ENCODE measurements around the gene SEPHS2.
"Not testable (repeated sequence)": the region's sequence is repeated elsewhere in the genome, so short reads cannot be mapped to it uniquely, and the experiment has no call there.

SEPHS2 gene

DNA sequence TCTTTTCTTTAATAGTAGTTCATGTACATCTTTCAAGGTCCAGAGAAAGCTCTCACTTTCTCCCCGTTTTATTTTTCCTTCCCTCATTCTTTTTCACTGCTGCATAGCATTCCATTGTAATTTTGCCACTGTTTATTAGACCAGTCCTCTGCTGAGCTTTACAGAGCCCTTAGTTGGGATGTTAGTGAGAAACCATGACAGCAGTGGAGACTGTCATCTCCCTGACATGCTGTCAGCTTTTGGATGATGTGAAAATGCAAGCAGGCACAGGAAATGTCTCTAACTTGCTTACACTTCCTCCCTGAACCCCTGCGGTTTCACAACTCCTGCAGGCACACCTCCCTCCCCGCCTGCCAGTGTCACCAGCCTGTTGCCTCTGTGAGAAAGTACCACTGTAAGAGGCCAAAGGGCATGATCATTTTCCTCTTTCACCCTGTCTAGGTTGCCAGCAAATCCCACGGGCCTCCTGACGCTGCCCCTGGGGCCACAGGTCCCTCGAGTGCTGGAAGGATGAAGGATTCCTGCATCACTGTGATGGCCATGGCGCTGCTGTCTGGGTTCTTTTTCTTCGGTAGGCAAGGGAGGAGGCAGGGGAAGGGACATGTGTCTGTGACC is 26.8 kb upstream of the SEPHS2 start, which contains the start of gene ITGAL:
TSS of gene ITGAL (plus strand) at position 415 of the 615 bp plus-strand sequence. CDS start at position 511, 96 bp downstream.
- ChIA-PET POLR2A (no interaction called here), CTCF (interaction anchor here (1.1 kb wide), 1 partner anchor 22 kb away, joined by 3 read pairs; no protein-coding TSS in a partner anchor)
- no peak for DNase-seq (ENCODE audit: extremely low spot score)
- TF ChIP-seq HDGF (IDR thresholded peaks at IDR 0.05; ENCODE audit: borderline replicate concordance) (no peak), ELF4 (IDR thresholded peaks at IDR 0.05) (no peak), SUZ12 (IDR thresholded peaks at IDR 0.05) (no peak), CTBP1 (IDR thresholded peaks at IDR 0.05; ENCODE audit: borderline replicate concordance) (no peak), FOXA1 (IDR thresholded peaks at IDR 0.05) (no peak), BHLHE40 (IDR thresholded peaks at IDR 0.05; ENCODE audit: borderline replicate concordance) (no peak), SP1 (IDR thresholded peaks at IDR 0.05) (no peak), L3MBTL2 (conservative IDR thresholded peaks at IDR 0.05) (no peak), LEF1 (IDR thresholded peaks at IDR 0.05; ENCODE audit: borderline replicate concordance) (no peak), ARNT (IDR thresholded peaks at IDR 0.05) (no peak), FOXK2 (IDR thresholded peaks at IDR 0.05) (no peak)
- TF ChIP-seq, protein P1, sequence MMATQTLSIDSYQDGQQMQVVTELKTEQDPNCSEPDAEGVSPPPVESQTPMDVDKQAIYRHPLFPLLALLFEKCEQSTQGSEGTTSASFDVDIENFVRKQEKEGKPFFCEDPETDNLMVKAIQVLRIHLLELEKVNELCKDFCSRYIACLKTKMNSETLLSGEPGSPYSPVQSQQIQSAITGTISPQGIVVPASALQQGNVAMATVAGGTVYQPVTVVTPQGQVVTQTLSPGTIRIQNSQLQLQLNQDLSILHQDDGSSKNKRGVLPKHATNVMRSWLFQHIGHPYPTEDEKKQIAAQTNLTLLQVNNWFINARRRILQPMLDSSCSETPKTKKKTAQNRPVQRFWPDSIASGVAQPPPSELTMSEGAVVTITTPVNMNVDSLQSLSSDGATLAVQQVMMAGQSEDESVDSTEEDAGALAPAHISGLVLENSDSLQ (IDR thresholded peaks at IDR 0.05), result no peak

GRCh38 chr16:30470632-30470995 is 24.9 kb upstream of the SEPHS2 start:
- no peak for DNase-seq (ENCODE audit: extremely low spot score)
- POLR2A ChIA-PET, result no interaction called here
- CTCF ChIA-PET, result no interaction called here
- TF ChIP-seq, protein P1 (IDR thresholded peaks at IDR 0.05), result no peak
- TF ChIP-seq ZNF384 (IDR thresholded peaks at IDR 0.05), result no peak
- TF ChIP-seq LEF1 (IDR thresholded peaks at IDR 0.05; ENCODE audit: borderline replicate concordance), result no peak
- no peak for TF ChIP-seq TARDBP (IDR thresholded peaks at IDR 0.05)
- no peak for TF ChIP-seq FOXM1 (IDR thresholded peaks at IDR 0.05; ENCODE audit: borderline replicate concordance)
- TF ChIP-seq L3MBTL2 (conservative IDR thresholded peaks at IDR 0.05), result no peak
- TF ChIP-seq ELF4 (IDR thresholded peaks at IDR 0.05), result no peak
- no peak for TF ChIP-seq SUZ12 (IDR thresholded peaks at IDR 0.05)
- TF ChIP-seq FOXK2 (IDR thresholded peaks at IDR 0.05), result no peak
- TF ChIP-seq NFRKB (IDR thresholded peaks at IDR 0.05), result no peak
- TF ChIP-seq SP1 (IDR thresholded peaks at IDR 0.05), result no peak

DNA sequence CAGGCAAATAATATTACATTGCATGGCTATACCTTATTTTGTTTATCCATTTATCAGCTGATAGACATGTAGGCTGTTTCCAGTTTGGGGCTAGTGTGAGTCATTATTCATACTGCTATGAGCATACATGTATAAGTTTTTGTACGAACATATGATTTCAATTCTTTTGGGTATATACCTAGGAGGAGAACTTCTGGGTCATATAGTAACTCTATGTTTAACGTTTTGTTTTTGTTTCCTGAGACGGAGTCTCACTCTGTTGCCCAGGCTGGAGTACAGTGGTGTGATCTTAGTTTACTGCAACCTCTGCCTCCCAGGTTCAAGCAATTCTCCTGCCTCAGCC is 24.5 kb upstream of the SEPHS2 start:
- CTCF ChIA-PET, result no interaction called here
- no peak for DNase-seq (ENCODE audit: extremely low spot score)
- no peak for TF ChIP-seq NFRKB (IDR thresholded peaks at IDR 0.05)
- TF ChIP-seq HDGF (IDR thresholded peaks at IDR 0.05; ENCODE audit: borderline replicate concordance), result no peak
- no peak for TF ChIP-seq ELF4 (IDR thresholded peaks at IDR 0.05)
- TF ChIP-seq SUZ12 (IDR thresholded peaks at IDR 0.05), result no peak
- no peak for TF ChIP-seq TARDBP (IDR thresholded peaks at IDR 0.05)
- no peak for TF ChIP-seq L3MBTL2 (conservative IDR thresholded peaks at IDR 0.05)
- POLR2A ChIA-PET, result no interaction called here

DNA sequence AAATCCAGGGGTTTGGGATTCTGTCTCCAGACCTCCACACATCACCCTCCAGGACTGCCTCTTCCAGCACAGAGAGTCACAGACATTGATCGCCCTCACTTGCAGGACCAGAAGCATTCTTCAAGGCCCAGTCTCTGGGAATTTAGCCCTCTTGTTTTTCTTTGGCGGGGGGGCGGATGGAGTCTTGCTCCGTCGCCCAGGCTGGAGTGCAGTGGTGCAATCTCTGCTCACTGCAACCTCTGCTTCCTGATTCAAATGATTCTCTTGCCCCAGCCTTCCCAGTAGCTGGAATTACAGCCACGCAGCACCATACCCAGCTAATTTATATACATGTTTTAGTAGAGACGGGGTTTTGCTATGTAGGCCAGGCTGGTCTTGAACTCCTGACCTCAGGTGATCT is 18.4 kb upstream of the SEPHS2 start:
- TF ChIP-seq TARDBP (IDR thresholded peaks at IDR 0.05), result no peak
- TF ChIP-seq, protein P1 (IDR thresholded peaks at IDR 0.05), result no peak
- no peak for TF ChIP-seq CTBP1 (IDR thresholded peaks at IDR 0.05; ENCODE audit: borderline replicate concordance)
- TF ChIP-seq LEF1 (IDR thresholded peaks at IDR 0.05; ENCODE audit: borderline replicate concordance), result no peak
- TF ChIP-seq ARNT (IDR thresholded peaks at IDR 0.05), result no peak
- TF ChIP-seq BHLHE40 (IDR thresholded peaks at IDR 0.05; ENCODE audit: borderline replicate concordance), result no peak
- no peak for TF ChIP-seq ZNF384 (IDR thresholded peaks at IDR 0.05)
- TF ChIP-seq HDGF (IDR thresholded peaks at IDR 0.05; ENCODE audit: borderline replicate concordance), result no peak
- TF ChIP-seq FOXK2 (IDR thresholded peaks at IDR 0.05), result no peak
- no peak for TF ChIP-seq SUZ12 (IDR thresholded peaks at IDR 0.05)
- no peak for DNase-seq (ENCODE audit: extremely low spot score)
- ChIA-PET CTCF (interaction anchor here (0.6 kb wide), 1 partner anchor 17 kb away, joined by 3 read pairs; no protein-coding TSS in a partner anchor), POLR2A (interaction anchor here (0.9 kb wide), 1 partner anchor 65 kb away, joined by 3 read pairs; no protein-coding TSS in a partner anchor)

DNA sequence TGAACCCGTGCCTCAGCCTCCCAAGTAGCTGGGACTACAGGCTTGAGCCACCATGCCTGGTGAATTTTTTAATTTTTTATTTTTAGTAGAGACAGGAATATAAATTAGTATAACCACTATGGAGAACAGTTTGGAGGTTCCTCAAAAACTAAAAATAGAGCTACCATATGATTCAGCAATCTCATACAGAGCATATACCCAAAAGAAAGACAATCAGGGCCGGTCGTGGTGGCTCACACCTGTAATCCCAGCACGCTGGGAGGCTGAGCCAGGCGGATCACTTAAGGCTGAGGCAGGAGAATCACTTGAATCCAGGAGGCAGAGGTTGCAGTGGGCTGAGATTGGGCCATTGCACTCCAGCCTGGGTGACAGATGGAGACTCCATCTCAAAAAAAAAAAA is 15.8 kb upstream of the SEPHS2 start:
- DNase-seq (ENCODE audit: extremely low spot score), result not testable (repeated sequence)
- POLR2A ChIA-PET, result interaction anchor here (1.6 kb wide), 1 partner anchor 64 kb away, joined by 4 read pairs; no protein-coding TSS in a partner anchor
- CTCF ChIA-PET, result interaction anchor here (1.1 kb wide), 1 partner anchor 11 kb away, joined by 3 read pairs; no protein-coding TSS in a partner anchor

DNA sequence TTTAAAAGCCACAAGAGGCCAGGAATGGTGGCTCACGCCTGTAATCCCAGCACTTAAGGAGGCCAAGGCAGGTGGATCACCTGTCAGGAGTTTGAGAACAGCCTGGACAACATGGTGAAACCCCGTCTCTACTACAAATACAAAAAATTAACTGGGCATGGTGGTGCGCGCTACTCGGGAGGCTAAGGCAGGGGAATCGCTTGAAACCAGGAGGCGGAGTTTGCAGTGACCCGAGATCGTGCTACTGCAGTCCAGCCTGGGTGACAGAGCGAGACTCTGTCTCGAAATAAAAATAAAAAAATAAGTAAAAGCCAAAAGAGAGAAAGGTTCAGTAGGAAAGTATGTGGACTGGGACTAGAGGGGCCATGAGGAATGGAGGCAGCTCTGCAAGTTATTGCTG is 13.8 kb upstream of the SEPHS2 start:
- DNase-seq (ENCODE audit: extremely low spot score), result no peak
- POLR2A ChIA-PET, result no interaction called here
- CTCF ChIA-PET, result interaction anchor here (1.0 kb wide), 1 partner anchor 156 kb away, joined by 3 read pairs; no protein-coding TSS in a partner anchor
- no peak for TF ChIP-seq HDGF (IDR thresholded peaks at IDR 0.05; ENCODE audit: borderline replicate concordance)
